NCI-H526 (cell line): ENCODE results near the gene ADGRA1.
"Not testable (repeated sequence)": the region's sequence is repeated elsewhere in the genome, so short reads cannot be mapped to it uniquely, and the experiment has no call there.

Source experiments
- DNase-seq, 2 experiments: peaks; one replicate each; lab custom pipeline; 2025; lab: John Stamatoyannopoulos, UW

The ADGRA1 gene

DNA sequence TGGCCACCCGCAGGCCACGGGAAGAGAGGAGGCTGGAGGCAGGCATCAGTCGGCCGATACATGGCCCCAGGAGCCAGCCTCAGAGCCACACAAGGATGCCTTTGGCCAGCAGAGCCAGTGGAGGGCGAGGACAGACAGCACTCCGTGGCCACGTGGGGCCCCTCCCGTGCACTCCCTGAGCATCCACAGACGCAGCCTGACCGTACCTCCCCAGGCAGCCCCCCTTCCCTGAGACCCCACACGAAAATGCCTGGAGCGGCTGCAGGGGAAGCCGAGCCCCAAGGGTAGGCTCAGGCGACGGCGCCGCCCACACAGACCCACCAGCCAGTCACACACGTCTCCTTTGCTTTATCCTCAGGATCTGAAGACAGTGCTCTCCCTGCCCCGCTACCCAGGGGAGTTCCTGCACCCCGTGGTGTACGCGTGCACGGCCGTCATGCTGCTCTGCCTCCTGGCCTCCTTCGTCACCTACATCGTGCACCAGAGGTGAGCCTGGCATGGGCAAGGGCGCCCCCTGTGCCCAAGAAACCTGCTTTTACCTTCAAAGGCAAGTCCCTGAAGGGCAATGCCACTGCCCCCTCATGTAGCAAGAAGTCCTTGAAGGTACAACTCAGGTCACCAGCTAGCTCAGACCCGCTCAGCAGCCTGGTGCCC, 9.0 kb downstream of the ADGRA1 start:
- DNase-seq = peak in 1 of 2 experiments; percentile 32

DNA sequence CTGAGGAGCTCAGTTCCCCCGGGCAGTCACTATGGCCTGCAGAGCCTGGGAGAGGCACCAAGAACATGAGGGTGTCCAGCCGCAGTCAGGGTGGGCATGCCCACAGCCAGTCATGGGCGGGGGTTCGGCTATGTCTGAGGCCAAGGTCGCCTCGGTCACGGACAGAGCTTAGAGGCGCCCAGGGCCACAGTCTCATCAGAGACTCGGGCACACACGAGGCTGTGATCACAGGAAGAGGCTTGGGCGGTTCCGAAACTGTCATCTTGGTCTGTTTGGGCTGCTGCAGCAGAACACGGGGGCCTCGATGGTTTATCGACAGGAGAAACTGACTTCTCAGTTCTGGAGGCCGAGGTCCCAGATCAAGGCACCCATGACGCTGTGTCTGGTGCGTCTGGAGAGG, 9.7 kb downstream of the ADGRA1 start:
- DNase-seq = no peak

DNA sequence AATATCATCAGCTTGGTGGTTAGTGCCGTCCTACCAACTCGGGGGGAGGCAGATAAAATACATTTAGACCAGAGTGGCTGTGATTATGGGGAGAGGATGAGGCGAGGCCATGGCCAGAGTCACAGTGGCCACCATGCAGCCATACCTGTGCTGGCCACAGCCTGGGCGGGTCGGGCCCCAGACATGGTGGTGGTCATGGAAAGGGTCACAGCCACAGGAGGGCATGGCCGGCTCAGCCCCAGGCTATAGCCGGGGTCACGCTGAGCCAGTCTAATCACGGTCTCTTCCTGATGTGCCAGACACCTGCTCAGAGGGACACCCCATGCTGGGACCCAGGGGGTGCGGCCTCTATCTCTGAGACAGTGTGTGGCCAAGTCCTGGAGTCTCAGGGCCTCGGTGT, 10.2 kb downstream of the ADGRA1 start:
- DNase-seq = no peak

DNA sequence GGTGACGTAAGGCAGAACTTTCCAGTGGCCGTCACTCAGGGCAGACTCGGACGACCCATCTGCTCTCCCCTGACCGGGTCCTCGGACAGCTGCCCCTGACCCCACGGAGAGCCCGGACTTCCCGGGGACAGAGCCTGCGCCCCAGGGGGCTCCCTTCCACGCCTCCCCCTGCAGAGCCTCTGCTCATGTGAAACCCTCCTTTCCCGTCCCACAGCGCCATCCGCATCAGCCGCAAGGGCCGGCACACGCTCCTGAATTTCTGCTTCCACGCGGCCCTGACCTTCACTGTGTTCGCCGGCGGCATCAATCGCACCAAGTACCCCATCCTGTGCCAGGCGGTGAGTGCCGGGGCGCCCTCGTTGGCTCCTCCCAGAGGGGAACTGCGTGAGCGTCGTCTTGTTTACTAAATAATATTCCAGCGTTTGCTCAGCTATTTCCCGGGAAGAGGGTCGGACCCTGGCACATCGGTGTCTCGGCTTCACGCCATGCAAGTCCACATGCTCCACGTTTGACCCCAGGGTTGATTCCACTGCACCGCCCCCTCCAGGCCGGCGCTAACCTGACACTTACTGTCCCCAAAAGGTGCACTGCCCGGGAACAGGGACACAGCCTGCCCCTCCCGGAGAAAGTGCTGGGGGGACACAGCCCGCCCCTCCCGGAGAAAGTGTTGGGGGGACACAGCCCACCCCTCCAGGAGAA, 10.9 kb downstream of the ADGRA1 start:
- no peak for DNase-seq

DNA sequence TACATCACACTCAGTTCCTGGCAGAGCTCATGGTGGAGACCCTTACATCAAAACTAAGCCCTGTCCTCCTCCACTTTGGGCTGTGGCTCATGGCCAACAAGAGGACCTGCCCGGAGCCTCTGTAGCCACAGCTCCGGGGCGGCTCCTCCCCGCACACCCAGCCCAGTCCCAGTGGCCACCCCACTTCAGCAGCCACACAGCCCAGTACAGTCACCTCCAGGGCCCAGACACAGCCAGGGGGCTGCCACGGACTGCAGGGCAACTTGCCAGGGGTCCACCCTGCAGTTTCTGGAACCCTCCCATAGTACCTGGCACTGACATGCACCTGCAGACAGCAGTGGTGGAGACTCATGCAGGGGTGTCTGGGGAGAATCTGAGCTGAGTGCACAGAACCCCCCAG, 11.8 kb downstream of the ADGRA1 start:
- no peak for DNase-seq

DNA sequence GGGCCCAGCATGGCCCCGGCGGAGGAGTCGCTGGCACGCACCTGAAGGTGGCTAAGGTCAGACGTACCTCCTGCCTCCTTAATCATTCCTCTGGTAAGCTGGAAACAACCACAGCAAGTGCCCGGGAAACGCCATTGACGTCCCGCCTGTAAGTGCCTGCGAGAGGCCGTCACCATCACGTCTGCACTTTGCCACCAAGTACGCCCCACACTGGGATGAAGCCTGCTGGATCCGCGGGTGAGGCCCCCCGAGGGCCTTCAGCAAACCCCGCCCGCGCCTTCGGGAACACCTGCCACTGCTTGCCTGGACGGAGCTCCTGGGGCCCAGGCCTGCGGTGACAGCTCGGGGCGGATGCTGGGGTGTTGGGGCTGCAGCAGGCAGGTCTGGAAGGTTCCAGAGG, 12.5 kb downstream of the ADGRA1 start:
- no peak for DNase-seq

DNA sequence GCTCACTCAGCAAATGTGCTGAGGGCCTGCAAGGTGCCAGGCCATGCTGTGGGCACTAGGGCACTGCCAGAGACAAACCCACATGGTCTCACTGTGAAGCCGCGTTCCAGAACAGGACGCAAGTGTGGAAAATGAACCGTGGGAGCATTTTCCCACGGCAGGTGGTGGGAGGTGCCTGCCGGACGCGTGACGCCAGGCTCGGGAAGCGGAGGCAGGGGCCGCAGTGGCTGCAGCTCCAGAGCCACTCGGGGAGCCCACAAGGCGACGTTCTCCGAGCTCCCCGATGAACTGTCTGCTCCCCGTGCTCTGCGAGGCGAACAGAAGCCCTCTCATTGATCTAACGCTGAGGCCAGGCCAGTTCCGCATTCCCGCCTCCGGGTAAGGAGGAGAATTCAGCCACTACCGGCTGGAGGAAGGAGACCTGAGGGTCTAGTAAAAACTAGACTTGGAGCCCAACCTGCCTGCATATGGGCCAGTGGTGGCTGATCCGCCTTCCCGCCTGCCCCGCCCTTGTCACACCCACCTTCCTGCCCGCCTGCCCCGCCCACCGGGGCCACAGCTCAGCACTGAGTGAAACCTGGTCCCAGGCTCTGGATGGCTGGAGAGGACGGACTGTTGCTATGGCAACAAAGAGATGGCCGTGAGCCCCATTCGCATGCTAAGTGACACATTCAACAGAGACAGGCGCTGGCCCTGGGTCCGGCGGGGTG, 13.1 kb downstream of the ADGRA1 start:
- DNase-seq = peak in 1 of 2 experiments; percentile 46

DNA sequence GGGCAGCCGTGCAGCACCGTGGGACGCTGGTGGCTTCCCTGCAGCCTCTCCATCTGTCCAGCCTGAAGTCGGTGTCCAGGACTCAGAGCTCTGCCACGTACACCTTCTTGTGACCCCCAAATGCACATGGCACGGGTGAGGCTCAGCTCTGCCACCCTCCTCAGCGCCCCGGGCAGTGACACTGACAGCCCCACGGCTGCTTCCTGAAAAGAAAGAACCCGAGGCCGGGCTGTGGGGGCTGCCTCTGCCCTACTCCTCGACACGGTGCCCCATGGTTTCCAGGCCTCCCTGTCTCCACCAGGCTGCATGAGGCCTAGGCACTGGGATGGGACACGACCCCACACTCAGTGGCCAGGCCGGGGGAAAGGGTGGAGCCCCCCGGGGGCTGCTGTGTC, 13.7 kb downstream of the ADGRA1 start:
- no peak for DNase-seq

DNA sequence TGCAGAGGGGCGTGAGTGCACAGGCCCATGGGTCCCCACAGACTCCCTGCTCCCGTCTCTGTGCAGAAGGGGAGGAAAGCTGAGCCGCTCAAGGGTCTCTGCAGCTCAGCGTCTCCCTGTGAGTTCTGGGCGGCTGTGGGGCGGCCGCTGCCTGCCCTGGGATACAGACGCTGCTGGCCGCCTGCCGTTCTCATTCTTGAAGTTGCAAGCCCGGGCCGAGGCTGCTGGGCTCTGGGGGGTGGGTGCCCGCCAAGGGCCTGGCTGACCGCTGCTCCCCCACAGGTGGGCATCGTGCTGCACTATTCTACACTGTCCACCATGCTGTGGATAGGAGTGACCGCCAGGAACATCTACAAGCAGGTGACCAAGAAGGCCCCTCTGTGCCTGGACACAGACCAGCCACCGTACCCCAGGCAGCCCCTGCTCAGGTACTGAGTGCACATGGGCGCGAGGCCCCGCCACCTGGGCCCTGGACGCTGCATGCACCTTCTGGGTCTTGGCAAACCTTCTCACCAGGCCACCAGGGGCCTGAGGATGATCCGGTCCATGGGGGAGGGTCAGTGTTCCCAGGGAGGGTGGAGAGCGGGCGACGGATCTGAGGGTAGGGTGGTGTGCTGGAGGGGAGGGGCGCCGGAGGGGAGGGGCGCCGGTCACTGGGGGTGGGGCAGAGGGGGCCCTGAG, 14.8 kb downstream of the ADGRA1 start:
- DNase-seq = no peak

DNA sequence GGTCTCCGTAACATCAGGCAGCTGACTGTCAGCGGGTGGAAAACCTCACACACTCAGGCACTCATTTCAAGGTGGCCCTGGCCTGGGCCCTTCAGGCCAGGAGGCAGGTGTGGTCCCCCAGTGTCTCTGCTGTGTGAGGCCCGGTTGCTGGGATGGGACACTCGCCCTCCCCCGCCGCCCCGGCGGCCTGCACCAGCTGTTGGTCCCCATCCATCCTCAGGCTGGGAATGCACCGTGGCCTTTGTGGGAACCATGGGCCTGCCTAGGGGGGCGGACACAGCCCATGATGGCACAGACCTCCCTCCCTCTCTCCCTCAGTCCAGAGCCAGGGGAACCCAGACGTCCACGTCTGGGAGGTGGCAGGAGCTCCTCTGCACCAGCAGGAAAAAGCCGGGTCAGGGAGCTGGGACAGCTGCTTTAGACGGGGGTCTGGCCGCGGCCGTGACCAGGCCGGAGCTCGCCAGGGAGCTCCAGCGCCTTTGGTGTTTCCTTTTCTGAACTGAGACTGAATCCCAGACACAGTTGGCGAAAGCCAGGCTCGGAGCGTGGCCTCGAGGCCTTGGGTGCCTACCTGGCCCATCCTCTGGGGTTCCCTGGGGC, 15.7 kb downstream of the ADGRA1 start:
- no peak for DNase-seq

DNA sequence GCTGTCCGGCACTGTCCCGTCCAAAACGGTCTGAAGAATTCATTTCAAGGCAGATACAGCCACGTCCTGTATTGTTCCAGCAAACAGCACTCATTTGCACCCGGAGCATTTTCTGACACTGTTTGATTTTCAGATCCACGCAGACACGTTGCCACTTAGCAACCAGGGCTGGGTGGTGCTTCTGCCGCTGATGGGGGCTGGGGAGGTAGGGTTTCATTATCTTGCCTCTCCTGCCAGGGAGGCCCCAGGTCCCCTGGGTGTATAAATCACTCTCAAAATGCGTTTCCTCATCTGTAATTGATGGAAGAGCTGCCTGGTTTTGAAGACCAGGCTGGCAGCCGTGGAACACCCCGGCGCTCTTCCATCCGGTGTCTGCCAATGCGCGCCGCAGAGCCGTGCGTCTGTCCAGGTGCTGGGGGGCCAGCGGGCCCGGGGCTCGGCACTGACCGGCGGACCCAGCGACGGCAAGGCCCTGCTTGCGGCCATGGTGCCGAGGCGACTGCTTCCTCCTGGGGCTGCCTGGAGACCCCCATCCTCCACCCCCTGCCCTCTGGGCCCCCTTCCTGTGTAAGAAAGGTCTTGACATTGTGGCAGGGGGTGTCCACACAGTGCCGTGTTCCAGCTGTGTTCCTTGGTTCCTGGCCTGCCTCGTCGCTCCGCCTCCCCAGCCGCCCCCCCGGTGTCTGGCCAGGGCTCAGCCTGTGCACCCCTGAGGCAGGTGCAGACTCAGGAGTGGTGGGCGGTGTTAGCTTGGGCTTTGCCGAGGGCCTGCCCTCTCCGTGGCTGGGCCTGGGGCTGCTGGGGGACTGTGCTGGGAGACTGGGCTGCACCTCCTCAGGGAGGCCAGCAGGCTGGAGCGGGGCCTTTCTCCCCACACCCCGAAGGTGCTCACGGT, 16.6 kb downstream of the ADGRA1 start:
- no peak for DNase-seq

DNA sequence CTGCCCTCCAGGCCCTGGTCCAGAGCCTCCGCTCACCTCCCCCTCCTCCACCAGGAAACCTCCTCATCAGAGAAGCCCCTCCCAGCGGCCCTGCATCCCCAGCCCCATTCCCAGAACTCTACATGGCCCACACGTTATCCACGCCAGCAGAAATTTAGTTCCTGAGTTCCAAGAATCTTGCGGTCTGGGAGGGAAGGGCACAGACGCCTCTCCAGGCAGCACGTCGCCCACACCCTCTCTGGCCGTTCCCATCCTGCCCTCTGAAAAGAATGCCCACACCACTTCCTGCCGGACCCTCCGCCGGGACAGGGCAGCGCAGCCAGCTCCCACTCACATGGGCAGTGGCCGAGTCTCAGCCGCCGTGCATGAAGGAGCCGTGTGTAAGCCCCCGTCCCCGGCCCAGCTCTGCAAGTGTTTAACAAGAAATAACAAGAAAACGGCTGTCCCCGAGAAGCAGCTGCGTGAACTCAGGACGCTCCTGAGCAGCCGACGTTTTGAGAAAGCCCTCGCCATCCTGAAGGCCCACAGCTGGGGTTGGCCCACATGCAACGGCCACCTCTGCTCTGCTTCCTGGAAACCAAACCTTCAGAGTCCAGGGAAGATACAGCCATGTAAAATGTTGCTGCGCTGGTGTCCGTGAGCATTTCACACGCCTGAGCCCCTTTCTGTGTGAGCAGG, 17.4 kb downstream of the ADGRA1 start:
- no peak for DNase-seq

DNA sequence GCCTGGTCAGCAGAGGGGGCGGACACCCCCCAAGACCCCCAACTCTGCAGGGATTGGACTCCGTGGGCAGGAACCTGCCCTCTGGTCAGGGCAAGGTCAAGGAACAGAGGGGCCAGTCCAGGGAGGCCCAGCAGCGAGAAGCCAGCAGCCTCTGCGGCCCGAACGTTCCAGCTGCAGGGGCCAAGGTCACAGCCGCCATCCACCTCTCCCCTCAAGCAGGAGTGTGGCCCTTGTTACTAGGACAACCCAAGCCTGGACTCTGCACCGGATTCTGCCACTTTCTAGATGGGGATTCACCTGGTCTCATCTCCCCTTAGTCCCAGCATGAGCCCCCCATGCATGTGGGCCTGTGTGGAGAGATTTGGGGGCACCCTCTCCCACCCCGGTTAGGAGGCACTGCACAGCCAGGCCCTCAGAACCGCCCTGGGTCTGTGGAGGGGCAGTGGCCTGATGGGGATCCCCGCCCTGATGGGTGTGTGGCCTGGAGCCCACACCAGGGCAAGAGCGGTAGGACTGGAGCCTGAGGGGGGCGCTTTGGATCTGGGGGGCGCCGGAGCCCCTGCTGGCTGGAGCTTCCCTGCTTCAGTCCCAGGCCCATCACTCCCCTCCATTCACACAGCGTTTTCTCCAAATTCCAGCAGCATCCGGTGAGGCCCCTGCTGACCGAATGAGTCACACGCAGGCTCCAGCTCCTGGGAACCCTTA, 18.1 kb downstream of the ADGRA1 start:
- no peak for DNase-seq

DNA sequence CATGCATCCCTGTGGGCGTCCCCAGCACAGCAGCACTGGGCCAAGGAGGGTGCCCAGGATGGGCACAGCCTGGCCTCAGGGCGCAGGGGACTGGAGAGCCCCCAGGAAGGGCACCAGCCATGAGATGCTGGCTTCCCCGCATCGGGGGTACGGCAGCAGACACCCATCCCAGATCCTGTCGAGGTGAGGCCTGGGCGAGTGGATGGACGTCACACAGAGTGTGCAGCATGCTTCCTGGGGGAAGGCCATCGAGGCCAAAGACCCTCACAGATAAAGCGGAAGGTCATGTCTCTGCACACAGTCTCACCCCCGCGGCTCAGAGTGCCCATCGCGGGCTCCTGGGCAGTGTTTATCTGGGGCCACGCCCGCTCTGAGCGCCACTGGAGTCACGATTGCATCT, 18.8 kb downstream of the ADGRA1 start:
- no peak for DNase-seq

DNA sequence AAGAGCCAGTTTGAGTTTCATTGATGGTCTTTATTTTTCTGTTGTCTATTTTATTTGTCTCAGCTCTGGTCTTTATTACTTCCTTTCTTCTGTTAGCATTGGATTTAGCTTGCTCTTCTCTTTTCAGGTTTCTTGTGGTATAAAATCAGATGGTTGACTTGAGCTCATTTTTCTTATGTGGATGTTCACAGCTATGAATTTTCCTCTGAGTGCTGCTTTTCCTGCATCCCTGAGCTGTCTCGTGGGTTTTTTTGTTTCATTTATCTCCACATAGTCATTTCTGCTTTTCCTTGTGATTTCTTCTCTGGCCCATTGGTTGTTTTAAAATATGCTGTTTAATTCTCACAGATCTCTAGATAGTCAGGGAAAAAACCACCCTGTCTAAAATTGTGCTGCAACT, 19.7 kb downstream of the ADGRA1 start:
- no peak for DNase-seq

DNA sequence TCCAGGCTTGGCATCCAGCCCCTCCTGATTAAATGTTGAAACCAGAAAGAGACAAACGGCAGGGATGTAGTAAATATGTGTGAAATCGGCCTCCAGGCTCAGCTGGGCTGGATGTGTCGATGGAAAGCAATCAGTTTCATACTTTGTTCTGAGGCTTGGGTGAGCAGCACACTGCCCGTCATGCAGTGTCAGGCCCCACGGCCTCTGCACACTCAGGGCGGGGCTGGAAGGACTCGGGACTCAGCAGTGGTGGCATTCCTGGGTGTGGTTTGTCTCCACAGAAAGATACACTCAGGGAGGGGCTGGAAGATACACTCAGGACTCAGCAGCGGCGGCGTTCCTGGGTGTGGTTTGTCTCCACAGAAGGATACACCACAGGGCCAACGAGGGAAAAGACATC, 22.0 kb downstream of the ADGRA1 start:
- no peak for DNase-seq

DNA sequence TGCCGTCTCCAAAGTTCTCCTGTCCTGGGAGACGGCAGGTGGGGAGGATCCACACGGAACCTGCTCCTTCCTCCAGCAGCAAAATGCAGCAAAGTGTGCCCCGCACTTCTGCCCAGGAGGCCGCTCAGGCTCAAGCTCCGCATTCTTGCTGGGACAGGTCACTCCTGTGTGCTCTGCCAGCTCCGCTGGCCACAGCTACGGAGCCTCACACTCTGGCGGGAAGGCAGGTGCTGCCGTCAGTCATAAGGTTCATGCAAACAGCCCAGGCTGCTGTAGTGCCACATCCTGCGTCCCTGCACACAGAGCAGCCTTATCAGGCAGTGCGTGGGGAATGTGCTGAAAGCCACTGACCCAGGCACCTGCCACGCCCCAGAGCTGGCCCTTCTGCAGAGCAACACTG, 22.4 kb downstream of the ADGRA1 start:
- DNase-seq = peak in 1 of 2 experiments; percentile 18

DNA sequence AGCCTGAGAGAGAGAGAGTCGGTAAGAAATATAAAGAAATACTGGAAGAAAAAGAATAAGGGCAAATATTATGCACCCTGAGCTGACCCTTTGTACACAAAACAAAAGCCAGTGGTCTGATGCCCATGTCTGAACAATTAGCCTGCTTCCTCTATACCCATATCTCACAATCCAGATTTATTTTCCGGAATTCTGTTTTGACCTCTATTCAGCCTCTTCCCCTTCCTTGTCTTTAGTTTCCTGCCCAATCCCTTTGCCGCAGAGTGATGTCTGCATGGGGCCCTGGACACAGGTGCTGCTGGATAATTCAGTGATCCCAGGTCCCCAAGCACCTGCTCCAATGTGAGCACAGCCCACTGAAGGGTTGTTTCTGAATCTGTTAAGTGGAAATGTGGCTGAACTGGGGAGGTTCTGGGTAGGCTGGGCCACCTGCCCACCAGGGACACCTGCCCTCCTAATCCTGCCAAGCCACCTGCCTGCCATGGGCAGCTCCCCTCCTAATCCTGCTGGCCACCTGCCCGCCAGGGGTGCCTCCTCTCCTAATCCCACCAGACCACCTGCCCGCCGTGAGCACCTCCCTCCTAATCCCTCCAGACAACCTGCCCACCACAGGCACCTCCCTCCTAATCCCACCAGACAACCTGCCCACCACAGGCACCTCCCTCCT, 23.0 kb downstream of the ADGRA1 start:
- DNase-seq = no peak

DNA sequence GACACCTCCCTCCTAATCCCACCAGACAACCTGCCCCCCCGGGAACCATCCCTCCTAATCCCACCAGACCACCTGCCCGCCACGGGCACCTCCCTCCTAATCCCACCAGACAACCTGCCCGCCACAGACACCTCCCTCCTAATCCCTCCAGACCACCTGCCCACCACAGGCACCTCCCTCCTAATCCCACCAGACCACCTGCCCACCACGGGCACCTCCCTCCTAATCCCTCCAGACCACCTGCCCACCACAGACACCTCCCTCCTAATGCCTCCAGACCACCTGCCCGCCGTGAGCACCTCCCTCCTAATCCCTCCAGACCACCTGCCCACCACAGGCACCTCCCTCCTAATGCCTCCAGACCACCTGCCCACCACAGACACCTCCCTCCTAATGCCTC, 23.9 kb downstream of the ADGRA1 start:
- not testable (repeated sequence) for DNase-seq
